HCT116 (cell line): Measurements from ENCODE around the gene MIEN1. TPM values are rescaled to one million over a fixed set of nuclear protein-coding genes. Genes with fewer than 3 reads are reported as not detected.

Experiments
- ATAC-seq: fragments of 200-7000 bp; cut with Tn5 transposase; 2 replicates; pipeline ENCODE4 v1.9.1; 2020; ENCODE audit warnings: mild to moderate bottlenecking, moderate library complexity
- BruUV-seq: library from RNA; stranded (reverse); fragments of 400-500 nt; replicated peaks from 2 replicates; lab custom pipeline; 2021; lab: Mats Ljungman, UMichigan
- CTCF ChIA-PET: fragments of 300-600 bp; sonication (Branson Sonifier 250); formaldehyde crosslinking; loops from one replicate; lab custom pipeline; 2021; ENCODE audit warnings: antibody characterized with exemption; lab: Charles Lee
- POLR2A ChIA-PET: fragments of 300-600, 350-600 bp; sonication (Branson Sonifier 250); formaldehyde crosslinking; loops from one replicate; lab custom pipeline; 2021; ENCODE audit warnings: antibody characterized with exemption; lab: Charles Lee
- RAD21 ChIA-PET, 2 experiments: fragments of 300-600 bp; sonication (Branson Sonifier 250); formaldehyde crosslinking; loops; one replicate each; lab custom pipeline; 2023; ENCODE audit warnings: low total read pairs in 2 of 2; ENCODE audit not compliant: uncharacterized antibody in 2 of 2, unreplicated experiment in 2 of 2, low non-redundant PET in 1 of 2; lab: Charles Lee
- DNase-seq: peaks from one replicate; pipeline ENCODE4 v3.0.0-alpha.2; 2010; ENCODE audit warnings: low read depth, low spot score
- H2AFZ ChIP-seq: fragments of 200-600 bp; shearing (Covaris generic), sonication (generic); 2 replicates; pipeline ENCODE4 v1.6.1; 2017; ENCODE audit warnings: low read depth, mixed run types, mixed read lengths, antibody characterized with exemption, low read length; ENCODE audit not compliant: poor library complexity, severe bottlenecking
- H3K27ac ChIP-seq: 2 replicates; pipeline ENCODE4 v1.5.1; 2012; ENCODE audit warnings: low read depth, low read length
- H3K27me3 ChIP-seq: fragments of 200-600 bp; sonication (generic); 2 replicates; pipeline ENCODE4 v1.6.1; 2016; ENCODE audit warnings: mixed run types, low read length, mixed read lengths; ENCODE audit not compliant: insufficient read depth
- H3K36me3 ChIP-seq, 2 experiments: fragments of 200-500 bp in 1 of 2; fragments of 200-600 bp in 1 of 2; sonication (Bioruptor generic) in 1 of 2; sonication (generic) in 1 of 2; 2 replicates each; pipeline versions ENCODE4 v1.5.1 to v1.6.1; 2014 to 2016; ENCODE audit warnings: low read length in 2 of 2, inconsistent platforms in 1 of 2, mixed read lengths in 1 of 2, mixed run types in 1 of 2; ENCODE audit not compliant: insufficient read depth in 2 of 2, control insufficient read depth in 1 of 2
- H3K4me1 ChIP-seq, 2 experiments: fragments of 200-600 bp in 1 of 2; sonication (generic) in 1 of 2; 2 replicates each; pipeline versions ENCODE4 v1.5.1 to v1.6.1; 2012 to 2017; ENCODE audit warnings: low read length in 2 of 2, inconsistent platforms in 1 of 2, mild to moderate bottlenecking in 1 of 2, mixed read lengths in 1 of 2, mixed run types in 1 of 2, moderate library complexity in 1 of 2; ENCODE audit not compliant: insufficient read depth in 2 of 2, control insufficient read depth in 1 of 2
- H3K4me2 ChIP-seq: fragments of 200-600 bp; sonication (generic); 2 replicates; pipeline ENCODE4 v1.6.1; 2017; ENCODE audit warnings: mixed run types, low read length, mixed read lengths
- H3K4me3 ChIP-seq, 2 experiments: fragments of 200-600 bp in 1 of 2; sonication (generic) in 1 of 2; replicated peaks in 1 of 2; 2 replicates each; pipeline ENCODE4 v1.5.1; 2011 to 2016; ENCODE audit warnings: low read length in 2 of 2, control low read depth in 1 of 2, low read depth in 1 of 2, mild to moderate bottlenecking in 1 of 2, mixed read lengths in 1 of 2, mixed run types in 1 of 2
- H3K79me2 ChIP-seq: fragments of 200-600 bp; sonication (generic); 2 replicates; pipeline ENCODE4 v1.6.1; 2017; ENCODE audit warnings: mild to moderate bottlenecking, mixed run types, low read length, moderate library complexity, mixed read lengths; ENCODE audit not compliant: insufficient read depth
- H3K9ac ChIP-seq: fragments of 200-600 bp; sonication (generic); 2 replicates; pipeline ENCODE4 v1.6.1; 2016; ENCODE audit warnings: low read length, mixed read lengths
- H3K9me2 ChIP-seq: fragments of 200-600 bp; sonication (generic), shearing (Covaris generic); 2 replicates; pipeline ENCODE4 v1.6.1; 2017; ENCODE audit warnings: mixed run types, mild to moderate bottlenecking, moderate library complexity; ENCODE audit not compliant: insufficient read depth
- H3K9me3 ChIP-seq, 2 experiments: fragments of 200-500 bp in 1 of 2; fragments of 200-600 bp in 1 of 2; sonication (Bioruptor generic) in 1 of 2; sonication (generic) in 1 of 2; 2 replicates each; pipeline ENCODE4 v1.6.1; 2014 to 2017; ENCODE audit warnings: low read length in 2 of 2, mixed read lengths in 2 of 2, inconsistent platforms in 1 of 2, low read depth in 1 of 2, mild to moderate bottlenecking in 1 of 2, mixed run types in 1 of 2, moderate library complexity in 1 of 2; ENCODE audit not compliant: control insufficient read depth in 1 of 2, insufficient read depth in 1 of 2
- H4K20me1 ChIP-seq: fragments of 200-600 bp; sonication (generic), shearing (Covaris generic); 2 replicates; pipeline ENCODE4 v1.6.1; 2017; ENCODE audit warnings: mixed run types, mild to moderate bottlenecking, moderate library complexity; ENCODE audit not compliant: insufficient read depth
- CBX3 ChIP-seq: IDR thresholded peaks from 2 replicates; pipeline ENCODE4 v1.6.1; 2012; ENCODE audit warnings: low read depth
- JUND ChIP-seq: IDR thresholded peaks from 2 replicates; pipeline ENCODE4 v1.6.1; 2012
- REST ChIP-seq: IDR thresholded peaks from 2 replicates; pipeline ENCODE4 v1.6.1; 2012; ENCODE audit warnings: low read depth
- ZBTB33 ChIP-seq: IDR thresholded peaks from 2 replicates; pipeline ENCODE4 v1.6.1; 2011; ENCODE audit warnings: mild to moderate bottlenecking, low read length, moderate library complexity; ENCODE audit not compliant: insufficient replicate concordance; ENCODE audit errors: extremely low read depth
- intact Hi-C: fragments of 100-400 bp; cut with micrococcal nuclease; formaldehyde crosslinking; loops from 2 replicates; pipeline ENCODE4 v1.10.0; 2022
- total RNA-seq: library from RNA; stranded (reverse); gene quantifications from one replicate; pipeline ENCODE4 v1.2.1, GENCODE V29; 2021; ENCODE audit not compliant: unreplicated experiment

The MIEN1 gene
- total RNA-seq, 1 experiment from 2014 or later: 73.9 TPM

- TF ChIP-seq ZBTB33 (no peak), REST (no peak), JUND (no peak), CBX3 (no peak)
- Histone ChIP-seq H3K36me3 (no peaks in the 10 kb centered on the region), H3K9ac (peak overlapping the region; percentile 91), H2AFZ (no peak overlapping the region), H3K9me2 (no peaks in the 10 kb centered on the region), H4K20me1 (no peaks in the 10 kb centered on the region), H3K4me3 (peak overlapping the region; percentile 76 to 88), H3K27me3 (no peaks in the 10 kb centered on the region), H3K27ac (peak overlapping the region; percentile 76; the same call in 1 of the 2 replicates), H3K4me1 (peaks cover 33 to 58% of the 10 kb centered on the region in 2 experiments), H3K4me2 (peak overlapping the region; percentile 79), H3K9me3 (no peaks in the 10 kb centered on the region), H3K79me2 (peaks cover 63% of the 10 kb centered on the region)
- ChIA-PET POLR2A (interaction anchor here (1.7 kb wide), 1 partner anchor 28 kb away, joined by 6 read pairs; no protein-coding TSS in a partner anchor), RAD21 (no interaction called here), CTCF (interaction anchor here (1.0 to 2.2 kb wide), 3 partner anchors 29 to 83 kb away, joined by 3 to 13 read pairs (median 3); partner anchors contain the start of gene MIEN1)
- DNase-seq (no peak), ATAC-seq (no peak)
- intact Hi-C loops: no loop called here
- TSS peak; percentile 61 for BruUV-seq
Observed at GRCh38 chr17:39701012-39701783, 29.1 kb downstream of the MIEN1 start.
